Astrocyte (in vitro differentiated cells and primary cell): Measurements from ENCODE around the gene ZNF775.

Source experiments
- EZH2 ChIP-seq: IDR thresholded peaks from 2 replicates; pipeline ENCODE4 v1.6.1; 2012; ENCODE audit warnings: mild to moderate bottlenecking, low read length, inconsistent platforms; ENCODE audit not compliant: insufficient read depth
- TF ChIP-seq, protein P1 (sequence below): IDR thresholded peaks from 2 replicates; pipeline ENCODE4 v1.5.1; 2011; ENCODE audit warnings: low read depth, mild to moderate bottlenecking, inconsistent platforms, low read length, moderate library complexity; ENCODE audit not compliant: insufficient read depth

DNA sequence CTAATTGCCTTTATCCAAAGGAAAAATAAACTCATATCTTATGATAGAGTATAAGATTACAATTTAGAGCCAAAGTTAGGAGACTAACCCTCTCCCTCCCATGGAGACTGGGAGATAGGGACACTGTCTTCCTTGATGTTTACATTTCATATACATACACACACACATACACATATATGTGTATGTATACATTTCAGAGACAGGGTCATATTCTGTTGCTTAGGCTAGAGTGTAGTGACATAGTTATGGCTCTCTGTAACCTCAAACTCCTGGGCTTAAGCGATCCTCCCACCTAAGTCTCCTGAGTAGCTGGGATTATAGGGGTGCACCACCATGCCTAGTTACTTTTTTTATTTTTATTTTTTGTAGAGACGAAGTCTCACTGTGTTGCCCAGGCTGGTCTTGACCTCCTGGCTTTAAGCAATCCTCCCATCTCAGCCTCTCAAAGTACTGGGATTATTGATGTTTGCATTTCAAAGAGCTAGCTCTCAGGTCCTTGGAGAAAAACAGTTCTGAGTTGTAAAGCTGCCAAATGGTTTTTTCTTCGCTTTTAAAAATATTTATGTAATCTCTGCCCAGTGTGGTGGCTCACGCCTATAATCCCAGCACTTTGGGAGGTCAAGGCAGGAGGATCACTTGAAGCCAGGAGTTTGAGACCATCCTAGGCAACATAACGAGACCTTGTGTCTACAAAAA, 18.6 kb upstream of the ZNF775 start:
- TF ChIP-seq, protein P1, sequence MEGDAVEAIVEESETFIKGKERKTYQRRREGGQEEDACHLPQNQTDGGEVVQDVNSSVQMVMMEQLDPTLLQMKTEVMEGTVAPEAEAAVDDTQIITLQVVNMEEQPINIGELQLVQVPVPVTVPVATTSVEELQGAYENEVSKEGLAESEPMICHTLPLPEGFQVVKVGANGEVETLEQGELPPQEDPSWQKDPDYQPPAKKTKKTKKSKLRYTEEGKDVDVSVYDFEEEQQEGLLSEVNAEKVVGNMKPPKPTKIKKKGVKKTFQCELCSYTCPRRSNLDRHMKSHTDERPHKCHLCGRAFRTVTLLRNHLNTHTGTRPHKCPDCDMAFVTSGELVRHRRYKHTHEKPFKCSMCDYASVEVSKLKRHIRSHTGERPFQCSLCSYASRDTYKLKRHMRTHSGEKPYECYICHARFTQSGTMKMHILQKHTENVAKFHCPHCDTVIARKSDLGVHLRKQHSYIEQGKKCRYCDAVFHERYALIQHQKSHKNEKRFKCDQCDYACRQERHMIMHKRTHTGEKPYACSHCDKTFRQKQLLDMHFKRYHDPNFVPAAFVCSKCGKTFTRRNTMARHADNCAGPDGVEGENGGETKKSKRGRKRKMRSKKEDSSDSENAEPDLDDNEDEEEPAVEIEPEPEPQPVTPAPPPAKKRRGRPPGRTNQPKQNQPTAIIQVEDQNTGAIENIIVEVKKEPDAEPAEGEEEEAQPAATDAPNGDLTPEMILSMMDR: no peak
- no peak for TF ChIP-seq EZH2
